Esophagus (tissue), 2 donors: Measurements from ENCODE around the gene MICAL3. TPM values are rescaled to one million over a fixed set of nuclear protein-coding genes. Genes with fewer than 3 reads are reported as not detected.
A peak's percentile ranks its signal among the peaks of the same experiment; 100 is the strongest.

Experiments used
- H3K27ac ChIP-seq, 2 donors: one replicate each; pipeline ENCODE4 v1.5.1; 2013; ENCODE audit warnings: low read depth in 2 of 2, mild to moderate bottlenecking in 2 of 2, inconsistent platforms in 1 of 2, low read length in 1 of 2, moderate library complexity in 1 of 2
- H3K27me3 ChIP-seq, 2 donors: one replicate each; pipeline ENCODE4 v1.6.1; 2013; ENCODE audit warnings: low read length in 2 of 2, control low read depth in 1 of 2, mild to moderate bottlenecking in 1 of 2; ENCODE audit not compliant: insufficient read depth in 2 of 2, control insufficient read depth in 1 of 2
- H3K36me3 ChIP-seq, 2 donors: one replicate each; pipeline ENCODE4 v1.6.1; 2013; ENCODE audit warnings: low read length in 1 of 2; ENCODE audit not compliant: control insufficient read depth in 2 of 2, insufficient read depth in 2 of 2
- H3K4me1 ChIP-seq, 2 donors: one replicate each; pipeline ENCODE4 v1.6.1; 2013; ENCODE audit warnings: low read length in 1 of 2; ENCODE audit not compliant: control insufficient read depth in 2 of 2, insufficient read depth in 2 of 2
- H3K4me3 ChIP-seq, 2 donors: one replicate each; pipeline ENCODE4 v1.5.1; 2013; ENCODE audit warnings: low read length in 2 of 2, mild to moderate bottlenecking in 2 of 2, low read depth in 1 of 2, moderate library complexity in 1 of 2
- H3K9me3 ChIP-seq, 2 donors: one replicate each; pipeline ENCODE4 v1.6.1; 2013; ENCODE audit warnings: mild to moderate bottlenecking in 2 of 2, low read depth in 1 of 2, low read length in 1 of 2, moderate library complexity in 1 of 2; ENCODE audit not compliant: control insufficient read depth in 2 of 2, insufficient read depth in 1 of 2
- WGBS, 2 donors: extraction: QIAGEN DNeasy Blood & Tissue Kit; methylation state at CpG; one replicate each; pipeline ENCODE4 v1.1.7; 2013; 5-methylcytosine and 5-hydroxymethylcytosine counted together
- polyA plus RNA-seq, 2 donors: library from polyadenylated mRNA; stranded (reverse); fragments of 200-250 nt; gene quantifications; one replicate each; pipeline ENCODE4 v1.2.3, GENCODE V29; 2013
- donor health status: healthy with polysubstance abuse.
- donor health status: Bipolar disorder and iron deficiency.

Gene MICAL3
- polyA plus RNA-seq, 2 donors: 6.2 to 13.3 TPM

DNA sequence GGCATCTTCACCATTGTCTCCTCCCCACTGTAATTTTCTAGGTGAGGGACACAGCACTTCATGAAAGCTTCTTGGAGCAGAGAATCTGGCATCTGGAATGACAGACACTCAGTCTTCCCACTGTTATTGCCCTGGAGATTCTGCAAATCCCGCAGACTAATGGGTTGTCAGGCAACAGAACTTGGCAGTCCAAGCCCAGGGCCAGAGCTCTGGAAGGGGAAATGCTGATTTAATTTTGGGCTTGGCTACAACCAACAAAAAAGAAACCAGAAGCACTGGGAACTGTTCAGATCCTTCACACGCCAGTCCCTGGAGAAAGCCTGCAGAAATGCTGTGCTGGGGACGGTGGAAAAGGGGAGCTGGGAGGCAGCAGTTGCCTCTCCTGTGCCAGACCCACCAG is 178.6 kb downstream of the MICAL3 start:
- Histone ChIP-seq H3K36me3 (peaks cover 0 to 6% of the 10 kb centered on the region in 2 donors), H3K27me3 (no peaks in the 10 kb centered on the region), H3K4me1 (peaks cover 6 to 12% of the 10 kb centered on the region in 2 donors), H3K27ac (peak overlapping the region; percentile 85 to 87), H3K9me3 (no peaks in the 10 kb centered on the region), H3K4me3 (no peak overlapping the region)
- 29 to 46% methylated on average over 3 of the region's 3 CpGs for WGBS, 2 donors

DNA sequence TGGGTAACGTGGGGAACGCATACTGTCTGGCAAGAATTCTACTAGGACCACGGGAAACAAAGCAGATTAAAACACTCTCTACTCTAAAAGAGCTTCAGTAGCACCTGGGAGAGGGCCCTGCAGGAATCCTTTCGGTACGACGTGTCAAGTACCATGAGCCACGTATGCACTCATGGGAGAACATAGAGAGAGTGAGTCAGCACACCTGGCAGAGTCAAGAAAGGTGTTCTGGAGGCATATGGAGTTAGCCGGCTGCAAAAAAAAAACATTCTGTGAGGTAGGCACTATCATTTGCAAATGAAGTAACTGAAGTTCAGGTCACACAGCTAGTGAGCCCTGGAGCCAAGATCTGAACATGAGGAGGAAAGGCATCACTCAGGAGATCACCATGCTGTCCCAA is 179.0 kb downstream of the MICAL3 start:
- H3K27me3 ChIP-seq: no peaks in the 10 kb centered on the region
- WGBS, 2 donors: 43 to 52% methylated on average over 8 of the region's 8 CpGs

DNA sequence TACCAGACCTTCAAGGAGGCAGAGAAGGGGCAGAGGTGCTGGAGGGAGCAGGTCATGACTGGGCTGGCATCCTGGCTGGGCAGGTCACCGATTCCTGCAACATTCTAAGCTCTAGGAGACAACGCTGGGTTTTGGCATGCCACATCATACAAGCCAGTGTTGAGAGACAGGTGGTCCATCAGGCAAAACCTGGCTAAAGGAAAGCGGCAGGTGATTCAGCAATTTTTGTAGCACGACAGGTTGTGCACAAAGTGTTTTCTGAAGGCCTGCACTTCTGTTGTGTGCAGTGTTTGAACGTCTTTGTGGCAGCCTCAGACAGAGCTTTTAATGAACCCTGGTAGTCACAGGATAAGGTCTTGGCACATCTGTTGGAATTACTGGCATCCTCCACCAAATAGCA is 180.2 kb downstream of the MICAL3 start:
- Histone ChIP-seq H3K27me3 (no peaks in the 10 kb centered on the region), H3K4me3 (no peak overlapping the region), H3K4me1 (peaks cover 6 to 12% of the 10 kb centered on the region in 2 donors), H3K36me3 (peaks cover 3 to 10% of the 10 kb centered on the region in 2 donors), H3K27ac (peak overlapping the region in 1 of 2 donors; percentile 50), H3K9me3 (no peaks in the 10 kb centered on the region)
- 79% methylated on average over 5 of the region's 5 CpGs for WGBS, 2 donors

More for the DNA sequence above, 179.0 kb downstream of the MICAL3 start:
- peaks cover 3 to 10% of the 10 kb centered on the region in 2 donors for H3K36me3 ChIP-seq
- no peaks in the 10 kb centered on the region for H3K9me3 ChIP-seq
- peak overlapping the region; percentile 85 to 87 for H3K27ac ChIP-seq
- H3K4me3 ChIP-seq: no peak overlapping the region
- peaks cover 6 to 12% of the 10 kb centered on the region in 2 donors for H3K4me1 ChIP-seq

DNA sequence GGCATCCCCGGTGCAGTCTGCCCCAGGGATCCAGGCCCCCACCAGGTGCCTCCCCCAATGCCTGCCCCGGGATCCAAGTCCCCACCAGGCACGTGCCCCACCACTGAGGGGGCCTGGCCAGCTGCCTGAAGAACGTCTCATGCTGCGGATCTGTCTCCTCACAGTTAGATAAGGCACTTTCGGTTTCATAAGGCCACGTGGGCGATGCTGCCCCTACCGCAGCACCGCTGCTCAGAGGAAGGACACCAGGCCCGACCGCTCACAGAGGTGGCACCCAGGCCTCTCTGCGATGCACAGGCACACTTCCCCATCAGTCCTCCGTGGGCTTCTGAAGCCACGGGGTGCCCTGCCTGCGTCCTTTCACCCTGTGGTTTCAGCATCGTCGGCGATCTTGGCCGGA is 182.0 kb downstream of the MICAL3 start:
- Histone ChIP-seq H3K27me3 (no peaks in the 10 kb centered on the region), H3K27ac (peak overlapping the region in 1 of 2 donors; percentile 66), H3K9me3 (no peaks in the 10 kb centered on the region), H3K36me3 (peaks cover 3 to 10% of the 10 kb centered on the region in 2 donors), H3K4me1 (peaks cover 8 to 10% of the 10 kb centered on the region in 2 donors), H3K4me3 (no peak overlapping the region)
- 62 to 66% methylated on average over 20 of the region's 20 CpGs for WGBS, 2 donors

DNA sequence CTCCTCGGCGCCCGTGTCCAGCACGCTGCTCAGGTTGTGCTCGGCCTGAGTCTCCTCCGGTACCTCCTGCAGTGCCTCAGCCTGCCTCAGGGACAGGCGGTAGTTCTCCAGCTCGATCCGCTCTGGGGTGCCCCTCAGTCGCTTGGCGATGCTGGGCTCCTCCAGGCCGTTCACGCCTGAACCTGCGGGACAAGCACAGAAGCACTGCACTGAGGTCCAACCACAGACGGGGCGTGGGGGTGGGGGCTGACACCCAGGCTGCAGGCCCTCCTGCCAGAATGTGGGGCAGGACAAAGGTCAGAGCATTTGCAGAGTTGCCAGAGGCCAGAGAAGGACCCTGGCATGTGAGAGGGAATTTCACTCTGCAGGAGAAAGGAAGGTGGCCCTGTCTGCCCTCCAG is 182.5 kb downstream of the MICAL3 start:
- no peak overlapping the region for H3K4me3 ChIP-seq
- H3K4me1 ChIP-seq: peaks cover 9 to 10% of the 10 kb centered on the region in 2 donors
- H3K36me3 ChIP-seq: peaks cover 3 to 10% of the 10 kb centered on the region in 2 donors
- H3K27ac ChIP-seq: peak overlapping the region in 1 of 2 donors; percentile 66
- H3K27me3 ChIP-seq: no peaks in the 10 kb centered on the region
- no peaks in the 10 kb centered on the region for H3K9me3 ChIP-seq
- 70 to 72% methylated on average over 16 of the region's 16 CpGs for WGBS, 2 donors

DNA sequence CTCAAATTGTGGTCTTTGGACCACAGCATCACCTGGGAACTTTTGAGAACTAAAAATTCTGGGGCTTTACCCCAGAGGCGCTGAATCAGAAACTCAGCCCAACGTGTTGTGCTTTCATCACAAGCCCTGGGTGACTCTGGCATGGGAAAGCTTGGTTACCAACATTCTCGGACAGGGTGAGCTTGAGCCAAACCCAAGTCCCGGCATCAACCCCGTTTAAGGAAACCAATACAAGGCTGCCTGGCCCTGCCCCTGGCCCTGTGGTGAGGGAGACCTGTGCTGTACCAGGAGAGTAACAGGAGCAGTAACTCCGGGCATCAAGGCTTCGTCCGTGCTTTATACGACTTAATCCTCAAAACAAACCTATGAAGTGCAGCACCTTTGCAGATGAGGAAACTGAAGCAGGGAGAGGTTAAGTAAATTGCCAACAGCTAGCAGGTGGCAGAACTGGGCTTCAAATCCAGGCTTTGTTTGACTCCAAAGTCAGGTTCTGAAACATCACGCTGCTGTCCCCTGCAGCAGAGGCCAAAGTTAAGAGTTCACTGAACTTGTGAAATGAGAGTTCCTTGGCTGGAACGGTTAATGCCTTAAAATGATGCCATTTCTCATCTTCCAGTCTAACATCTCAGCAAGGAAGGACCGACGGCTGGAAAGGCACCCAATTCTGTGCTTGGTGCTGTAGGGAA is 186.0 kb downstream of the MICAL3 start:
- WGBS, 2 donors: 69 to 82% methylated on average over 13 of the region's 13 CpGs
- no peaks in the 10 kb centered on the region for H3K9me3 ChIP-seq
- peak overlapping the region; percentile 14 to 67 for H3K27ac ChIP-seq
- H3K36me3 ChIP-seq: peaks cover 8 to 12% of the 10 kb centered on the region in 2 donors
- no peak overlapping the region for H3K4me3 ChIP-seq
- H3K27me3 ChIP-seq: no peaks in the 10 kb centered on the region
- peaks cover 4 to 6% of the 10 kb centered on the region in 2 donors for H3K4me1 ChIP-seq

DNA sequence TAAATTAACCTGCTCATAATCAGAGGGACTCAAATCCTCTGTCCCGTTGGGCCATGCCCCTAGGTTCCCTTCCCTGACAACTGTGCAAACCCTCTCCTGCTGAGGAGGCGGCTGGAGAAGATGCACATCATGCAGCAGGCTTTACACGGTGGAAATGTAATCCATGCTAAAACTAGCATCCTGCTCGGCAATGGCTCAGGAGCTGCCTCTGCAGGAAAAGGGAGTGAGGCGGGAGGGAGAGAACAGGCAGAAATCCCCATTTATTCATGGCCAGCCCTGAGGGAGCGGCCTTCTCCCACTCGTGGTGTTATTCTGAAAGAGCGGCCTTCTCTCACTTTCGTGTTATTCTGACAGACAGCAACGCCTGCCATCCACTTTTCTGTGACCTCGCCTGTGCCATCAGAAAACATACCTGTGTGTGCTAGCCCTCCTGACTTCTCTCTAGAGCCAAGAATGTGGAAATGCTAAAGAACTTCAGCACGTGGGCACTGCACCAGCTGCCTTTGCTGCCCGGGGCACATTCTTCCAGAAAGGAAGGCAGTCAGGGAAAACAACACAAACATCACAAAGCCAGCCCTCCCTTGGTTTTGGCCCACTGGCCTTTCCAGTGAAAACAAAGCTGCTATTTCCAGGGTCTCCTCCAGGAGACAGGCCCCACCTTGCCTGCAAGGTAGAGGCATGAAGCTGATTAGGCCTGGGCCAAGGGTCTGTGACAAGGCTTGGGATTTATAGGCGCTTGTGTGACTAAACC is 187.2 kb downstream of the MICAL3 start:
- 39 to 55% methylated on average over 14 of the region's 14 CpGs for WGBS, 2 donors
- H3K27ac ChIP-seq: peak overlapping the region; percentile 67 to 83
- H3K4me1 ChIP-seq: peaks cover 3 to 4% of the 10 kb centered on the region in 2 donors
- H3K27me3 ChIP-seq: no peaks in the 10 kb centered on the region
- H3K36me3 ChIP-seq: peaks cover 8 to 12% of the 10 kb centered on the region in 2 donors
- no peaks in the 10 kb centered on the region for H3K9me3 ChIP-seq
- no peak overlapping the region for H3K4me3 ChIP-seq

DNA sequence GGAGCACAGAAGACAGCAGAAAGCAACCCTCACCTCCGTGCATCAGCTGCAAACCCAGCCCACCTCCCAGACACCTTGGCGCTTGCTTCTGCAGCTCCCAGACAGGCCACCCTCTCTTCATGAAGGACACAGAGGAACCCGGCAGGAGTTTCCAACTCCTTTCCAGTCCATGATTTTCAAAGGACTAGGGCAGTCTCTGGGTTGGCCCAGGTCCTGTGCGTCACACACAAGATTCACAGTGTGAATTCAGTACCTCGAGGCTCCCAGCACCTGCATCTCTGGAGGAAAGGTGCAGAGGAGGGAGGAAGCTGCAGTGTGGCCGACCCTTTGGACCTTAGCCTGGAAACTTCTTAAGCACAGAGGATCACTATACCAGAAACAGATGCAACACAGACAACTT is 189.1 kb downstream of the MICAL3 start:
- Histone ChIP-seq H3K4me3 (no peak overlapping the region), H3K9me3 (no peaks in the 10 kb centered on the region), H3K4me1 (peaks cover 0 to 7% of the 10 kb centered on the region in 2 donors), H3K36me3 (peaks cover 2 to 4% of the 10 kb centered on the region in 2 donors), H3K27ac (no peak overlapping the region), H3K27me3 (no peaks in the 10 kb centered on the region)
- 68 to 75% methylated on average over 6 of the region's 6 CpGs for WGBS, 2 donors

DNA sequence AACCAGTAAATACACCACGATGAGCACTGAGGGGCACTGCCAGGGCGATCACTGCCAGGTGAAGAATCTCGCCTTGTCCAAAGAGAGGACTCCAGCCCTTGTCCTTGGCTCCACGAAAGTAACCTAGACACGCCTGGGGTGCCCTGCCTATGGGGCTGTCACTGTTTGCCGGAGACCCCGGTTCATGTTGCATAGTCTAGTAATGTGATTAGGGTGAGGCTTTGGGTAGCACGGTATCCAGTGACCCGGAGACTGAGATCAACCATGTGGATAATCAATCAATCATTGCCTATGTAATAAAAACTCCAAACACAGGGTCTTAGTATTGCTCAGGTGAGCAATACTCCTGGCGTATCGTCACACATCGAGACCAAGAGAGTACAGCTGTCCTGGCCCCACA is 190.9 kb downstream of the MICAL3 start:
- peak overlapping the region in 1 of 2 donors; percentile 22 for H3K27ac ChIP-seq

More for the DNA sequence above, 190.9 kb downstream of the MICAL3 start:
- H3K36me3 ChIP-seq: peaks cover 2 to 4% of the 10 kb centered on the region in 2 donors
- 84 to 90% methylated on average over 12 of the region's 12 CpGs for WGBS, 2 donors
- H3K27me3 ChIP-seq: no peaks in the 10 kb centered on the region
- no peaks in the 10 kb centered on the region for H3K9me3 ChIP-seq
- no peak overlapping the region for H3K4me3 ChIP-seq
- H3K4me1 ChIP-seq: peaks cover 0 to 7% of the 10 kb centered on the region in 2 donors
